HCT116 (cell line): ENCODE results near the gene CHST9. TPM values are rescaled to one million over a fixed set of nuclear protein-coding genes. Genes with fewer than 3 reads are reported as not detected.

ENCODE experiments used
- ATAC-seq: fragments of 200-7000 bp; cut with Tn5 transposase; 2 replicates; pipeline ENCODE4 v1.9.1; 2020; ENCODE audit warnings: mild to moderate bottlenecking, moderate library complexity
- BruUV-seq: library from RNA; stranded (reverse); fragments of 400-500 nt; replicated peaks from 2 replicates; lab custom pipeline; 2021; lab: Mats Ljungman, UMichigan
- CTCF ChIA-PET: fragments of 300-600 bp; sonication (Branson Sonifier 250); formaldehyde crosslinking; loops from one replicate; lab custom pipeline; 2021; ENCODE audit warnings: antibody characterized with exemption; lab: Charles Lee
- POLR2A ChIA-PET: fragments of 300-600, 350-600 bp; sonication (Branson Sonifier 250); formaldehyde crosslinking; loops from one replicate; lab custom pipeline; 2021; ENCODE audit warnings: antibody characterized with exemption; lab: Charles Lee
- RAD21 ChIA-PET, 2 experiments: fragments of 300-600 bp; sonication (Branson Sonifier 250); formaldehyde crosslinking; loops; one replicate each; lab custom pipeline; 2023; ENCODE audit warnings: low total read pairs in 2 of 2; ENCODE audit not compliant: uncharacterized antibody in 2 of 2, unreplicated experiment in 2 of 2, low non-redundant PET in 1 of 2; lab: Charles Lee
- DNase-seq: peaks from one replicate; pipeline ENCODE4 v3.0.0-alpha.2; 2010; ENCODE audit warnings: low read depth, low spot score
- H2AFZ ChIP-seq: fragments of 200-600 bp; shearing (Covaris generic), sonication (generic); 2 replicates; pipeline ENCODE4 v1.6.1; 2017; ENCODE audit warnings: low read depth, mixed run types, mixed read lengths, antibody characterized with exemption, low read length; ENCODE audit not compliant: poor library complexity, severe bottlenecking
- H3K27ac ChIP-seq: 2 replicates; pipeline ENCODE4 v1.5.1; 2012; ENCODE audit warnings: low read depth, low read length
- H3K27me3 ChIP-seq: fragments of 200-600 bp; sonication (generic); 2 replicates; pipeline ENCODE4 v1.6.1; 2016; ENCODE audit warnings: mixed run types, low read length, mixed read lengths; ENCODE audit not compliant: insufficient read depth
- H3K36me3 ChIP-seq, 2 experiments: fragments of 200-500 bp in 1 of 2; fragments of 200-600 bp in 1 of 2; sonication (Bioruptor generic) in 1 of 2; sonication (generic) in 1 of 2; 2 replicates each; pipeline versions ENCODE4 v1.5.1 to v1.6.1; 2014 to 2016; ENCODE audit warnings: low read length in 2 of 2, inconsistent platforms in 1 of 2, mixed read lengths in 1 of 2, mixed run types in 1 of 2; ENCODE audit not compliant: insufficient read depth in 2 of 2, control insufficient read depth in 1 of 2
- H3K4me1 ChIP-seq, 2 experiments: fragments of 200-600 bp in 1 of 2; sonication (generic) in 1 of 2; 2 replicates each; pipeline versions ENCODE4 v1.5.1 to v1.6.1; 2012 to 2017; ENCODE audit warnings: low read length in 2 of 2, inconsistent platforms in 1 of 2, mild to moderate bottlenecking in 1 of 2, mixed read lengths in 1 of 2, mixed run types in 1 of 2, moderate library complexity in 1 of 2; ENCODE audit not compliant: insufficient read depth in 2 of 2, control insufficient read depth in 1 of 2
- H3K4me2 ChIP-seq: fragments of 200-600 bp; sonication (generic); 2 replicates; pipeline ENCODE4 v1.6.1; 2017; ENCODE audit warnings: mixed run types, low read length, mixed read lengths
- H3K4me3 ChIP-seq, 2 experiments: fragments of 200-600 bp in 1 of 2; sonication (generic) in 1 of 2; replicated peaks in 1 of 2; 2 replicates each; pipeline ENCODE4 v1.5.1; 2011 to 2016; ENCODE audit warnings: low read length in 2 of 2, control low read depth in 1 of 2, low read depth in 1 of 2, mild to moderate bottlenecking in 1 of 2, mixed read lengths in 1 of 2, mixed run types in 1 of 2
- H3K79me2 ChIP-seq: fragments of 200-600 bp; sonication (generic); 2 replicates; pipeline ENCODE4 v1.6.1; 2017; ENCODE audit warnings: mild to moderate bottlenecking, mixed run types, low read length, moderate library complexity, mixed read lengths; ENCODE audit not compliant: insufficient read depth
- H3K9ac ChIP-seq: fragments of 200-600 bp; sonication (generic); 2 replicates; pipeline ENCODE4 v1.6.1; 2016; ENCODE audit warnings: low read length, mixed read lengths
- H3K9me2 ChIP-seq: fragments of 200-600 bp; sonication (generic), shearing (Covaris generic); 2 replicates; pipeline ENCODE4 v1.6.1; 2017; ENCODE audit warnings: mixed run types, mild to moderate bottlenecking, moderate library complexity; ENCODE audit not compliant: insufficient read depth
- H3K9me3 ChIP-seq, 2 experiments: fragments of 200-500 bp in 1 of 2; fragments of 200-600 bp in 1 of 2; sonication (Bioruptor generic) in 1 of 2; sonication (generic) in 1 of 2; 2 replicates each; pipeline ENCODE4 v1.6.1; 2014 to 2017; ENCODE audit warnings: low read length in 2 of 2, mixed read lengths in 2 of 2, inconsistent platforms in 1 of 2, low read depth in 1 of 2, mild to moderate bottlenecking in 1 of 2, mixed run types in 1 of 2, moderate library complexity in 1 of 2; ENCODE audit not compliant: control insufficient read depth in 1 of 2, insufficient read depth in 1 of 2
- H4K20me1 ChIP-seq: fragments of 200-600 bp; sonication (generic), shearing (Covaris generic); 2 replicates; pipeline ENCODE4 v1.6.1; 2017; ENCODE audit warnings: mixed run types, mild to moderate bottlenecking, moderate library complexity; ENCODE audit not compliant: insufficient read depth
- CEBPB ChIP-seq: IDR thresholded peaks from 2 replicates; pipeline ENCODE4 v1.6.1; 2012; ENCODE audit warnings: low read depth
- EGR1 ChIP-seq: IDR thresholded peaks from 2 replicates; pipeline ENCODE4 v1.6.1; 2012; ENCODE audit warnings: low read depth
- ELF1 ChIP-seq: IDR thresholded peaks from 2 replicates; pipeline ENCODE4 v1.6.1; 2012; ENCODE audit warnings: low read depth, borderline replicate concordance
- EZH2 ChIP-seq: fragments of 200-600 bp; sonication (generic); IDR thresholded peaks from 2 replicates; pipeline ENCODE4 v1.6.1; 2017; ENCODE audit warnings: antibody characterized with exemption, mixed run types
- EZH2phosphoT487 ChIP-seq: fragments of 200-600 bp; IDR thresholded peaks from 2 replicates; pipeline ENCODE4 v1.6.1; 2018; ENCODE audit warnings: antibody characterized with exemption, borderline replicate concordance
- FOSL1 ChIP-seq: IDR thresholded peaks from 2 replicates; pipeline ENCODE4 v1.6.1; 2012; ENCODE audit warnings: low read depth
- POLR2A ChIP-seq: IDR thresholded peaks from 2 replicates; pipeline ENCODE4 v1.7.0; 2011; ENCODE audit warnings: borderline replicate concordance; ENCODE audit not compliant: insufficient read depth, insufficient read length; ENCODE audit errors: extremely low read depth
- RAD21 ChIP-seq: IDR thresholded peaks from 2 replicates; pipeline ENCODE4 v1.6.1; 2012; ENCODE audit warnings: low read depth, mild to moderate bottlenecking
- SIN3A ChIP-seq: IDR thresholded peaks from 2 replicates; pipeline ENCODE4 v1.6.1; 2012; ENCODE audit warnings: low read depth
- SRF ChIP-seq: IDR thresholded peaks from 2 replicates; pipeline ENCODE4 v1.6.1; 2012; ENCODE audit warnings: low read depth
- TCF7L2 ChIP-seq: IDR thresholded peaks from 2 replicates; pipeline ENCODE4 v1.7.0; 2011; ENCODE audit warnings: borderline replicate concordance, inconsistent platforms; ENCODE audit not compliant: insufficient read depth, insufficient read length; ENCODE audit errors: extremely low read depth
- YY1 ChIP-seq: IDR thresholded peaks from 2 replicates; pipeline ENCODE4 v1.6.1; 2011; ENCODE audit warnings: low read length, low read depth, moderate library complexity, mild to moderate bottlenecking; ENCODE audit not compliant: insufficient replicate concordance; ENCODE audit errors: extremely low read depth
- ZFX ChIP-seq: fragments of 450-650 bp; IDR thresholded peaks from 2 replicates; pipeline ENCODE4 v1.6.1; 2017
- ZNF274 ChIP-seq: fragments of 200-500 bp; sonication (Bioruptor generic); IDR thresholded peaks from 2 replicates; pipeline ENCODE4 v1.6.1; 2014; ENCODE audit warnings: mild to moderate bottlenecking, low read depth, low read length, inconsistent platforms
- intact Hi-C: fragments of 100-400 bp; cut with micrococcal nuclease; formaldehyde crosslinking; loops from 2 replicates; pipeline ENCODE4 v1.10.0; 2022
- total RNA-seq: library from RNA; stranded (reverse); gene quantifications from one replicate; pipeline ENCODE4 v1.2.1, GENCODE V29; 2021; ENCODE audit not compliant: unreplicated experiment
- TF ChIP-seq, protein P1 (sequence below): IDR thresholded peaks from 2 replicates; pipeline ENCODE4 v1.6.1; 2011; ENCODE audit warnings: mild to moderate bottlenecking, low read length, moderate library complexity; ENCODE audit not compliant: insufficient replicate concordance; ENCODE audit errors: extremely low read depth
- TF ChIP-seq, protein P2 (sequence below), 3 experiments: fragments of 200-600 bp in 1 of 3; sonication (generic) in 1 of 3; IDR thresholded peaks in 2 of 3; conservative IDR thresholded peaks in 1 of 3; 2 replicates each; pipeline ENCODE4 v1.5.1; 2012 to 2017; ENCODE audit warnings: low read depth in 2 of 3, low read length in 2 of 3, antibody characterized with exemption in 1 of 3, borderline replicate concordance in 1 of 3, control low read depth in 1 of 3, mild to moderate bottlenecking in 1 of 3, mixed read lengths in 1 of 3, mixed run types in 1 of 3, moderate library complexity in 1 of 3; ENCODE audit not compliant: insufficient read depth in 1 of 3

The CHST9 gene
- total RNA-seq, 1 experiment from 2014 or later = not detected

DNA sequence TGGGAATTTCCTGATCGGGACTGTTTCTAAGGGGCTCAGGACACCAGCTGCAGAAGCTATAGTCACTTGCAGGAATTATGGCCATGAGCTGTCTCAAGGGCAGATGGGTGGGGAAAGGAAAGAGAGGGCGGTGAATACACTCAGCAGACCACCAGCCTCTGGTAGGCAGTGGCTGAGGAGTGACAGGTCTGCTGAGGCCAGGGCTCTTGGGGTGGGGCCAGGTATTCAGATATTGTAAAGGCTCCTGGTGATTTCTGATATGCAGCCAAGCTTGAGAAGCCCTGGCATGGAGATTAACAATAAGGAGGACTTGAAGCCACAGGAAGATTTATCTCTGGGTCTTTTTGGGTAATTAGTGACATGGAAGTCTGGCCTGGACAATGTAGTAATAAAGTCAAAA lies 174.3 kb downstream of the CHST9 start:
- no peak for TF ChIP-seq SIN3A
- TF ChIP-seq TCF7L2 = no peak
- TF ChIP-seq, protein P1, sequence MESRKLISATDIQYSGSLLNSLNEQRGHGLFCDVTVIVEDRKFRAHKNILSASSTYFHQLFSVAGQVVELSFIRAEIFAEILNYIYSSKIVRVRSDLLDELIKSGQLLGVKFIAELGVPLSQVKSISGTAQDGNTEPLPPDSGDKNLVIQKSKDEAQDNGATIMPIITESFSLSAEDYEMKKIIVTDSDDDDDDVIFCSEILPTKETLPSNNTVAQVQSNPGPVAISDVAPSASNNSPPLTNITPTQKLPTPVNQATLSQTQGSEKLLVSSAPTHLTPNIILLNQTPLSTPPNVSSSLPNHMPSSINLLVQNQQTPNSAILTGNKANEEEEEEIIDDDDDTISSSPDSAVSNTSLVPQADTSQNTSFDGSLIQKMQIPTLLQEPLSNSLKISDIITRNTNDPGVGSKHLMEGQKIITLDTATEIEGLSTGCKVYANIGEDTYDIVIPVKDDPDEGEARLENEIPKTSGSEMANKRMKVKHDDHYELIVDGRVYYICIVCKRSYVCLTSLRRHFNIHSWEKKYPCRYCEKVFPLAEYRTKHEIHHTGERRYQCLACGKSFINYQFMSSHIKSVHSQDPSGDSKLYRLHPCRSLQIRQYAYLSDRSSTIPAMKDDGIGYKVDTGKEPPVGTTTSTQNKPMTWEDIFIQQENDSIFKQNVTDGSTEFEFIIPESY = no peak
- TF ChIP-seq CEBPB = no peak
- no peak for TF ChIP-seq ZFX
- TF ChIP-seq ZNF274 = no peak
- TF ChIP-seq EZH2 = no peak
- no peak for TF ChIP-seq EZH2phosphoT487
- Histone ChIP-seq H3K4me1 (no peaks in the 10 kb centered on the region), H3K9me3 (no peaks in the 10 kb centered on the region), H3K9ac (no peak overlapping the region), H3K4me2 (no peak overlapping the region), H3K36me3 (no peaks in the 10 kb centered on the region), H3K79me2 (no peaks in the 10 kb centered on the region), H3K9me2 (no peaks in the 10 kb centered on the region), H3K27me3 (peaks cover 11% of the 10 kb centered on the region; the same call in 1 of the 2 replicates), H4K20me1 (no peaks in the 10 kb centered on the region), H3K4me3 (no peak overlapping the region), H2AFZ (no peak overlapping the region), H3K27ac (no peak overlapping the region)
- DNase-seq = no peak
- ChIA-PET RAD21 (no interaction called here), POLR2A (no interaction called here), CTCF (no interaction called here)
- BruUV-seq = no TSS peak
- intact Hi-C loops = no loop called here
- no peak for ATAC-seq

DNA sequence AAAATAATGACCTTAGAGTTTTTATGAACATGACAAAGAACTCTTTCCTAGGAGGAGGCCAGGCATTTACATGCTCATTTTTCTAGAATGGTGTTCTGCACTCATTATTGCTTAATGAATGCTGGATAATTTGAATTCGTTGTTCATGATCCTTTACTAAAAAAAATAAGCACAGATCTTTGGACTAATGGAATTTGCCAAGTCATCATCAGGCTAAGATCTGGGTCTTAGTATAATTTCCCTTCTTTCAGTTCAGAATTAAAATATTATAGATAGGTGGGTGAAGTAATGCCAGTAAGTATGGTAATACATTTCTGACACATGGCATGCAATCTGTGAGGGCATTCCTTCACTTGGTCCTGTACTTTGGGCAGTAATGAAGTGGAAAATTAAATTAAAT lies 175.8 kb downstream of the CHST9 start:
- no peak overlapping the region for H2AFZ ChIP-seq
- intact Hi-C loops = loop anchor here (10.0 kb wide), 2 partner anchors 624 to 704 kb away; no protein-coding TSS in a partner anchor
- ChIA-PET POLR2A (no interaction called here), CTCF (no interaction called here), RAD21 (no interaction called here)
- no peaks in the 10 kb centered on the region for H3K9me3 ChIP-seq
- peaks cover 11% of the 10 kb centered on the region; the same call in 1 of the 2 replicates for H3K27me3 ChIP-seq
- no peak overlapping the region for H3K9ac ChIP-seq
- BruUV-seq = no TSS peak
- no peak overlapping the region for H3K4me3 ChIP-seq
- no peaks in the 10 kb centered on the region for H3K36me3 ChIP-seq
- H4K20me1 ChIP-seq = no peaks in the 10 kb centered on the region
- no peak overlapping the region for H3K27ac ChIP-seq
- ATAC-seq = no peak
- no peaks in the 10 kb centered on the region for H3K9me2 ChIP-seq
- no peaks in the 10 kb centered on the region for H3K4me1 ChIP-seq
- no peak for DNase-seq
- H3K79me2 ChIP-seq = no peaks in the 10 kb centered on the region
- H3K4me2 ChIP-seq = no peak overlapping the region
- TF ChIP-seq, protein P1 = no peak
- TF ChIP-seq RAD21 = no peak
- TF ChIP-seq, protein P2, sequence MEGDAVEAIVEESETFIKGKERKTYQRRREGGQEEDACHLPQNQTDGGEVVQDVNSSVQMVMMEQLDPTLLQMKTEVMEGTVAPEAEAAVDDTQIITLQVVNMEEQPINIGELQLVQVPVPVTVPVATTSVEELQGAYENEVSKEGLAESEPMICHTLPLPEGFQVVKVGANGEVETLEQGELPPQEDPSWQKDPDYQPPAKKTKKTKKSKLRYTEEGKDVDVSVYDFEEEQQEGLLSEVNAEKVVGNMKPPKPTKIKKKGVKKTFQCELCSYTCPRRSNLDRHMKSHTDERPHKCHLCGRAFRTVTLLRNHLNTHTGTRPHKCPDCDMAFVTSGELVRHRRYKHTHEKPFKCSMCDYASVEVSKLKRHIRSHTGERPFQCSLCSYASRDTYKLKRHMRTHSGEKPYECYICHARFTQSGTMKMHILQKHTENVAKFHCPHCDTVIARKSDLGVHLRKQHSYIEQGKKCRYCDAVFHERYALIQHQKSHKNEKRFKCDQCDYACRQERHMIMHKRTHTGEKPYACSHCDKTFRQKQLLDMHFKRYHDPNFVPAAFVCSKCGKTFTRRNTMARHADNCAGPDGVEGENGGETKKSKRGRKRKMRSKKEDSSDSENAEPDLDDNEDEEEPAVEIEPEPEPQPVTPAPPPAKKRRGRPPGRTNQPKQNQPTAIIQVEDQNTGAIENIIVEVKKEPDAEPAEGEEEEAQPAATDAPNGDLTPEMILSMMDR (IDR thresholded peaks at IDR 0.05 in 2 of 3, conservative IDR thresholded peaks at IDR 0.05 in 1 of 3; ENCODE audit: borderline replicate concordance in 1 of 3, insufficient read depth in 1 of 3, low read depth in 2 of 3, low read length in 2 of 3) = no peak
- TF ChIP-seq ZNF274 = no peak
- TF ChIP-seq SIN3A = no peak
- no peak for TF ChIP-seq SRF
- no peak for TF ChIP-seq EGR1
- TF ChIP-seq ELF1 = no peak
- no peak for TF ChIP-seq FOSL1
- no peak for TF ChIP-seq YY1
- no peak for TF ChIP-seq POLR2A
- TF ChIP-seq EZH2 = no peak
